Parathyroid adenoma (tissue), 2 donors: Measurements from ENCODE around the gene AGXT.

Experiments used
- H2AFZ ChIP-seq: fragments of 300-600 bp; sonication (generic); one replicate; pipeline ENCODE4 v1.7.0; 2017; ENCODE audit warnings: antibody characterized with exemption, mild to moderate bottlenecking
- H3K27ac ChIP-seq: fragments of 300-600 bp; sonication (generic); one replicate; pipeline ENCODE4 v1.7.0; 2017
- H3K27me3 ChIP-seq: fragments of 300-600 bp; sonication (generic); one replicate; pipeline ENCODE4 v1.7.0; 2017; ENCODE audit warnings: low read length; ENCODE audit not compliant: control insufficient read depth, insufficient read depth
- H3K36me3 ChIP-seq: fragments of 300-600 bp; sonication (generic); one replicate; pipeline ENCODE4 v1.7.0; 2017; ENCODE audit warnings: low read length; ENCODE audit not compliant: control insufficient read depth, insufficient read depth
- H3K4me1 ChIP-seq: fragments of 300-600 bp; sonication (generic); one replicate; pipeline ENCODE4 v1.7.0; 2017; ENCODE audit warnings: control low read depth
- H3K4me2 ChIP-seq: fragments of 300-600 bp; sonication (generic); one replicate; pipeline ENCODE4 v1.7.0; 2017; ENCODE audit warnings: low read length
- H3K4me3 ChIP-seq: fragments of 300-600 bp; sonication (generic); one replicate; pipeline ENCODE4 v1.7.0; 2017; ENCODE audit warnings: low read depth, low read length
- H3K79me2 ChIP-seq: fragments of 300-600 bp; sonication (generic); one replicate; pipeline ENCODE4 v1.7.0; 2017; ENCODE audit warnings: control low read depth
- H3K9ac ChIP-seq: fragments of 300-600 bp; sonication (generic); one replicate; pipeline ENCODE4 v1.7.0; 2017; ENCODE audit warnings: mild to moderate bottlenecking
- H3K9me3 ChIP-seq: fragments of 300-600 bp; sonication (generic); one replicate; pipeline ENCODE4 v1.7.0; 2017; ENCODE audit warnings: low read length; ENCODE audit not compliant: control insufficient read depth
- TF ChIP-seq, protein P1 (sequence below): fragments of 300-600 bp; sonication (generic); IDR thresholded peaks from one replicate; pipeline ENCODE4 v1.7.0; 2017; ENCODE audit warnings: antibody characterized with exemption, mild to moderate bottlenecking
- donor health status: primary hyperparathyroidism.

AGXT gene

GRCh38 chr2:240869109-240869955 lies 708 bp downstream of the AGXT start:
- Histone ChIP-seq H3K27me3 (no peaks in the 10 kb centered on the region), H3K4me1 (no peaks in the 10 kb centered on the region), H2AFZ (no peak overlapping the region), H3K27ac (no peak overlapping the region), H3K4me2 (no peak overlapping the region), H3K4me3 (no peak overlapping the region), H3K9me3 (no peaks in the 10 kb centered on the region), H3K9ac (no peak overlapping the region), H3K36me3 (no peaks in the 10 kb centered on the region), H3K79me2 (no peaks in the 10 kb centered on the region)
- TF ChIP-seq, protein P1, sequence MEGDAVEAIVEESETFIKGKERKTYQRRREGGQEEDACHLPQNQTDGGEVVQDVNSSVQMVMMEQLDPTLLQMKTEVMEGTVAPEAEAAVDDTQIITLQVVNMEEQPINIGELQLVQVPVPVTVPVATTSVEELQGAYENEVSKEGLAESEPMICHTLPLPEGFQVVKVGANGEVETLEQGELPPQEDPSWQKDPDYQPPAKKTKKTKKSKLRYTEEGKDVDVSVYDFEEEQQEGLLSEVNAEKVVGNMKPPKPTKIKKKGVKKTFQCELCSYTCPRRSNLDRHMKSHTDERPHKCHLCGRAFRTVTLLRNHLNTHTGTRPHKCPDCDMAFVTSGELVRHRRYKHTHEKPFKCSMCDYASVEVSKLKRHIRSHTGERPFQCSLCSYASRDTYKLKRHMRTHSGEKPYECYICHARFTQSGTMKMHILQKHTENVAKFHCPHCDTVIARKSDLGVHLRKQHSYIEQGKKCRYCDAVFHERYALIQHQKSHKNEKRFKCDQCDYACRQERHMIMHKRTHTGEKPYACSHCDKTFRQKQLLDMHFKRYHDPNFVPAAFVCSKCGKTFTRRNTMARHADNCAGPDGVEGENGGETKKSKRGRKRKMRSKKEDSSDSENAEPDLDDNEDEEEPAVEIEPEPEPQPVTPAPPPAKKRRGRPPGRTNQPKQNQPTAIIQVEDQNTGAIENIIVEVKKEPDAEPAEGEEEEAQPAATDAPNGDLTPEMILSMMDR: no peak

DNA sequence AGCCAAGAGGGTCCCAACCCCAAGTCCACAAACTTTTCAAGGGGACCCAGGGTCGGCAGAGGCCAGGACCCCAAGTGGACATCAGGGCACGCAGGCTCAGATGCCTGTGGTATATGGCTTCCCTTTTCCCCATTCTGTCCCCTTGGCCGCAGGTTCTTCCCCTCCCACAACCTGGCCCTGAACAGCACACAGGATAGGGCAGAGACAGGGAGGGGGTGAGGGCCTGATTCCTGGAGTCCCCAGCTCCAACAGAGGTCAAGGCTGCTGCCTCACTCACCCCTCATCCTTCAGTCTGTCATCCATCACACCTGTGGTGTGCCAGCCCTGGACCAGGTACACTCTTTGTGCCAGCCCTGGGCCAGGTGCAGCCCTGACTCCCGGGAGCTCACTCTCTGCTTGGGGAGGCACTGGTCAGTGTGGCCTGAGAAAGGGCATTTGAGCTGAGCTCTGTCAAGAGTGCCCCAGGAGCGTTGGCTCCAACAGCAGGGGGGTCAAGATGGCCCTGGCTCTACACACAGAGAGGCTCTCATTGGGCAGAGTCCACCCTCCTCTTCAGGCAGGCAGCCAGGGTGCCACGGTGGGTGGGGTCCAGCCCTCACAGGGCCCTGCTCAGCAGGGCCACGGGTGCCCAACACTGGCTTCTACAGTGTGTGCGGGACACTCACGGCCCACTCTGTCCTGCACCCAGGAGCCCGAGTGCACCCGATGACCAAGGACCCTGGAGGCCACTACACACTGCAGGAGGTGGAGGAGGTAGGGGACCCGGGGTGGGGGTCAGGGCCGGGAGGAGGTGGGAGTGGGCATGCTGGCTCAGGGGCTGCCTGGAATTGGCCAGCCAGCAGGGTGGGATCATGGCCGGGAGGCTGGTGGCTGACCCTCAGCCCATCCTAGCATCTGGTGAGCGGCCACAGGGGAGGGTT lies 1.6 kb downstream of the AGXT start:
- Histone ChIP-seq H3K4me2 (no peak overlapping the region), H3K4me1 (no peaks in the 10 kb centered on the region), H3K36me3 (no peaks in the 10 kb centered on the region), H3K27me3 (no peaks in the 10 kb centered on the region), H2AFZ (no peak overlapping the region), H3K9me3 (no peaks in the 10 kb centered on the region), H3K9ac (no peak overlapping the region), H3K27ac (no peak overlapping the region), H3K4me3 (no peak overlapping the region), H3K79me2 (no peaks in the 10 kb centered on the region)
- TF ChIP-seq, protein P1: no peak

GRCh38 chr2:240871071-240871958 lies 2.7 kb downstream of the AGXT start:
- H3K27me3 ChIP-seq: no peaks in the 10 kb centered on the region
- H3K27ac ChIP-seq: no peak overlapping the region
- TF ChIP-seq, protein P1: no peak
- no peak overlapping the region for H2AFZ ChIP-seq
- H3K79me2 ChIP-seq: no peaks in the 10 kb centered on the region
- H3K4me2 ChIP-seq: no peak overlapping the region
- H3K4me3 ChIP-seq: no peak overlapping the region
- no peaks in the 10 kb centered on the region for H3K4me1 ChIP-seq
- H3K9me3 ChIP-seq: no peaks in the 10 kb centered on the region
- no peaks in the 10 kb centered on the region for H3K36me3 ChIP-seq
- no peak overlapping the region for H3K9ac ChIP-seq

DNA sequence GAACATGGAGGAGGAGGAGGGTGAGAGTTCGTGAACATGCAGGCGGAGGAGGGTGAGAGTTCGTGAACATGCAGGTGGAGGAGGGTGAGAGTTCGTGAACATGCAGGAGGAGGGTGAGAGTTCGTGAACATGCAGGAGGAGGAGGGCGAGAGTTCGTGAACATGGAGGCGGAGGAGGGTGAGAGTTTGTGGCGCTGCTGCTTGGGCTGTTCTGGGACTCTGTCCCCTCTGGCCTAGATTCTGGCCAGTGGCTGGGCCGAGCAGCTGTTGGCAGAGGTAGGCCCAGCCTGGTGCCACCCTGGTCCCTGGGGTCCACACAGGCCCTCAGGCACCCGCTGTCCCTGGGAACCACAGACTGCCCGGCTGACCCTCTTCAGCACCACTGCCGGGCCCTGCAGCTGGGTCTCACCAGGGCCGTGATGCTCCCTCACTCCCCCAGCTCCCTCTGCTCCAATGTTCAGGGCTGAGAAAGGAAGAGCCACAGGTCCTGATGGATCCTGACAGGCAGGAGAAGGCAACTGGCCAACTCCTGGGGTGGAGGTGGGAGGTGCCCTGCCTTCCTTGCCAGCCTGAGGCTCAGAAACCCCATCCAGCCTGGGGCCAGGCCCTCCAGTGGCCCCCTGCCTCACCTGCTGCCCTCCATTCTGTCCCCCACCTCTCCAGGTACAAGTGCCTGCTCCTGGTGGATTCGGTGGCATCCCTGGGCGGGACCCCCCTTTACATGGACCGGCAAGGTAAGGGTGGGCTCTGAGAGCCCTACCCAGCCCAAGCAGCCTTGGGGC lies 3.9 kb downstream of the AGXT start:
- Histone ChIP-seq H3K79me2 (no peaks in the 10 kb centered on the region), H2AFZ (no peak overlapping the region), H3K4me2 (no peak overlapping the region), H3K27ac (no peak overlapping the region), H3K27me3 (no peaks in the 10 kb centered on the region), H3K9ac (no peak overlapping the region), H3K4me1 (no peaks in the 10 kb centered on the region), H3K36me3 (no peaks in the 10 kb centered on the region), H3K4me3 (no peak overlapping the region), H3K9me3 (no peaks in the 10 kb centered on the region)
- TF ChIP-seq, protein P1: no peak
